ENCODE results near the gene CENPP.

The CENPP gene

GRCh38 chr9:92312887-92313623 is 12.7 kb upstream of the CENPP start:
- DNase-seq (ENCODE audit: low read depth in 1 of 2, low spot score in 1 of 2): no peak

GRCh38 chr9:92313624-92314012 is 12.1 kb upstream of the CENPP start:
- DNase-seq (ENCODE audit: low read depth in 1 of 2, low spot score in 1 of 2): no peak

GRCh38 chr9:92315456-92315855 is 10.3 kb upstream of the CENPP start:
- DNase-seq (ENCODE audit: low read depth in 1 of 2, low spot score in 1 of 2): no peak

GRCh38 chr9:92324431-92324830 is 1.3 kb upstream of the CENPP start:
- DNase-seq (ENCODE audit: low read depth in 1 of 2, low spot score in 1 of 2): no peak

GRCh38 chr9:92324889-92325268 is 874 bp upstream of the CENPP start:
- DNase-seq (ENCODE audit: low read depth in 1 of 2, low spot score in 1 of 2): no peak

- no peak for DNase-seq (ENCODE audit: low read depth in 1 of 2, low spot score in 1 of 2)
These were observed 293 bp downstream of the CENPP start for GRCh38 chr9:92325991-92326500.

- no peak for DNase-seq (ENCODE audit: low read depth in 1 of 2, low spot score in 1 of 2)
These were observed 1.6 kb downstream of the CENPP start for GRCh38 chr9:92327283-92327850.

GRCh38 chr9:92328225-92328624 is 2.5 kb downstream of the CENPP start:
- no peak for DNase-seq (ENCODE audit: low read depth in 1 of 2, low spot score in 1 of 2)

- no peak for DNase-seq (ENCODE audit: low read depth in 1 of 2, low spot score in 1 of 2)
These were observed 7.0 kb downstream of the CENPP start for GRCh38 chr9:92332577-92333281.

- DNase-seq (ENCODE audit: low read depth in 1 of 2, low spot score in 1 of 2): no peak
These were observed 7.5 kb downstream of the CENPP start for GRCh38 chr9:92333282-92333634.

- no peak for DNase-seq (ENCODE audit: low read depth in 1 of 2, low spot score in 1 of 2)
These were observed 15.8 kb downstream of the CENPP start for GRCh38 chr9:92341578-92341977.

GRCh38 chr9:92342825-92343488 is 17.2 kb downstream of the CENPP start:
- DNase-seq (ENCODE audit: low read depth in 1 of 2, low spot score in 1 of 2): no peak

GRCh38 chr9:92345582-92345981 is 19.8 kb downstream of the CENPP start:
- no peak for DNase-seq (ENCODE audit: low read depth in 1 of 2, low spot score in 1 of 2)

- no peak for DNase-seq (ENCODE audit: low read depth in 1 of 2, low spot score in 1 of 2)
These were observed 24.3 kb downstream of the CENPP start for GRCh38 chr9:92349771-92350739.

- DNase-seq (ENCODE audit: low read depth in 1 of 2, low spot score in 1 of 2): no peak
These were observed 25.0 kb downstream of the CENPP start for GRCh38 chr9:92350740-92351133.

GRCh38 chr9:92353051-92353450 is 27.3 kb downstream of the CENPP start:
- DNase-seq (ENCODE audit: low read depth in 1 of 2, low spot score in 1 of 2): no peak

- no peak for DNase-seq (ENCODE audit: low read depth in 1 of 2, low spot score in 1 of 2)
These were observed 33.7 kb downstream of the CENPP start for GRCh38 chr9:92359394-92359995.

- no peak for DNase-seq (ENCODE audit: low read depth in 1 of 2, low spot score in 1 of 2)
These were observed 34.3 kb downstream of the CENPP start for GRCh38 chr9:92360083-92360482.

GRCh38 chr9:92369075-92369474 is 43.3 kb downstream of the CENPP start:
- no peak for DNase-seq (ENCODE audit: low read depth in 1 of 2, low spot score in 1 of 2)

- DNase-seq (ENCODE audit: low read depth in 1 of 2, low spot score in 1 of 2): no peak
These were observed 47.4 kb downstream of the CENPP start for GRCh38 chr9:92373167-92373566.

Data from activated CD4-positive, alpha-beta T cell treated with anti-CD3 and anti-CD28 coated beads, Interleukin-2, amount 50 U/mL, for 24 hours (primary cell).